Measurements from ENCODE around the gene ACADVL. TPM values are rescaled to one million over a fixed set of nuclear protein-coding genes. Genes with fewer than 3 reads are reported as not detected.
A peak's percentile ranks its signal among the peaks of the same experiment; 100 is the strongest.

Gene ACADVL
- total RNA-seq, 4 donors from 2014 or later, result 453 to 742 (median 464) TPM

DNA sequence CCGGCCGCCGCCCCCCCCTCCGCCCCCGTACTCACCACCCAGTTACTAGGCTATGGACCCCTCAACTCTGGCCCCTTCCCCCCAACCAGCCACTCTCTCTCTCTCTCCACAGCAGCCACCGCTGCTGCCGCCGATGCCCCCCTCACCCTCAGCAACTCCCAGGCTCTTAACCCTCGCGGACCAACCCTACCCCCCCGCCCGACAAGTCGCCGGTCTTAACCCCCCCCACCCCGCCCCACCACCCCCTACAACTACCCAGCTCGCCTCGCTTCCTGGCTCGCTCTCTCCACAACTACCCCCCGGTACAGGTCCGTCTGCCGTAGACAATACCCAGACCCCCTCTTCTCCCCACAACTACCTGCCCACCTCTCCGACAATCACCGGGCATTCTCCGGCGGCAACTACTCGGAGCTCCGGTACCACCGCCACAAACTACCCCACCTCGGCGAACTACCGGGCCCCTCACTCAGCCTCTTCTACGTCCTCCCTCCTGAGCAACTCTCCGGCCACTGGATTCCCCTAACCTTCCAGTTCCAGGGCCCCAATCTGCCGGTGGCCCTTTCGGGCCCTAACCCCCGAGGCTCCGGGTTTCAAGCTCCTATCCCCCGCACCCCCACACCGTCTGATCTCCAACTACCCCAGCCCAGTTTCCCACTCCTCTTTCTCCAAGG, 18.8 kb downstream of the ACADVL start:
- H3K27me3 ChIP-seq, result no peaks in the 10 kb centered on the region
- H3K27ac ChIP-seq, result peak overlapping the region; percentile 97 to 98 (median 98)
- no peak for DNase-seq
- WGBS, 2 donors, result 1 to 2% methylated on average over 20 to 31 of the region's 39 CpGs
- no peaks in the 10 kb centered on the region for H3K9me3 ChIP-seq
- peak overlapping the region; percentile 97 to 99 (median 99) for H3K4me3 ChIP-seq
- peaks cover 40 to 65% (median 47%) of the 10 kb centered on the region in 3 donors for H3K4me1 ChIP-seq
- H3K36me3 ChIP-seq, result peaks cover 12 to 37% (median 14%) of the 10 kb centered on the region in 3 donors
- intact Hi-C loops (cut with DNase I), result no loop called here
- TF ChIP-seq, protein P1, sequence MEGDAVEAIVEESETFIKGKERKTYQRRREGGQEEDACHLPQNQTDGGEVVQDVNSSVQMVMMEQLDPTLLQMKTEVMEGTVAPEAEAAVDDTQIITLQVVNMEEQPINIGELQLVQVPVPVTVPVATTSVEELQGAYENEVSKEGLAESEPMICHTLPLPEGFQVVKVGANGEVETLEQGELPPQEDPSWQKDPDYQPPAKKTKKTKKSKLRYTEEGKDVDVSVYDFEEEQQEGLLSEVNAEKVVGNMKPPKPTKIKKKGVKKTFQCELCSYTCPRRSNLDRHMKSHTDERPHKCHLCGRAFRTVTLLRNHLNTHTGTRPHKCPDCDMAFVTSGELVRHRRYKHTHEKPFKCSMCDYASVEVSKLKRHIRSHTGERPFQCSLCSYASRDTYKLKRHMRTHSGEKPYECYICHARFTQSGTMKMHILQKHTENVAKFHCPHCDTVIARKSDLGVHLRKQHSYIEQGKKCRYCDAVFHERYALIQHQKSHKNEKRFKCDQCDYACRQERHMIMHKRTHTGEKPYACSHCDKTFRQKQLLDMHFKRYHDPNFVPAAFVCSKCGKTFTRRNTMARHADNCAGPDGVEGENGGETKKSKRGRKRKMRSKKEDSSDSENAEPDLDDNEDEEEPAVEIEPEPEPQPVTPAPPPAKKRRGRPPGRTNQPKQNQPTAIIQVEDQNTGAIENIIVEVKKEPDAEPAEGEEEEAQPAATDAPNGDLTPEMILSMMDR (IDR thresholded peaks at IDR 0.05), result no peak
- no peak for TF ChIP-seq POLR2A (IDR thresholded peaks at IDR 0.05)

GRCh38 chr17:7239091-7240027, 19.6 kb downstream of the ACADVL start, which contains the start of gene PHF23:
Gene PHF23 (minus strand): TSS chr17:7239457. CDS start chr17:7239279, 178 bp downstream.
- H3K9me3 ChIP-seq, result no peaks in the 10 kb centered on the region
- intact Hi-C loops (cut with DNase I), result no loop called here
- WGBS, 2 donors, result 0% methylated on average over 24 to 30 of the region's 72 CpGs

DNA sequence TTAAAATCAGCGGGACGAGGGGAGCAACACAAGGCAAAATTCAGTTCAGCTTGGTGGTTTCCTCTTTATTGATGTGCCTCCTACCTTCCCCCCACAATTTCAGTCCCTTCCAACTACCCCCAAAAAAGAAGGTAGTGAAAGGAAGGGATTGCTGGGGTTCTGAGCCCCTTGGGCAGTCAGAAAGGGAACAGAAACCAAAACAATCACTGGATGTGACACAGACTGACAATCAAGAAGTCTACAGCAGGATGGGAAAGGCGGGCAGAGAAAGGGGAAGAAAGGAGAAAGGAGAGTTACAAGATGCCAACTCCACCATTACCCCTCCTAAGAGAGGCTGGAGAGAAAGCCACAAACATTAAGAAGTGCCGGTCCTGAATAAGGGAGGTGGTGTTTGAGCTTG, 20.6 kb downstream of the ACADVL start:
- no peaks in the 10 kb centered on the region for H3K9me3 ChIP-seq
- WGBS, 2 donors, result 59 to 75% methylated on average over 4 of the region's 4 CpGs
- H3K36me3 ChIP-seq, result peaks cover 22 to 51% (median 29%) of the 10 kb centered on the region in 3 donors
- H3K4me3 ChIP-seq, result peak overlapping the region in 3 of 4 donors; percentile 76 to 99 (median 99)
- no peaks in the 10 kb centered on the region for H3K27me3 ChIP-seq
- peak overlapping the region in 3 of 4 donors; percentile 97 to 100 (median 99) for H3K27ac ChIP-seq
- no peak for TF ChIP-seq POLR2A (IDR thresholded peaks at IDR 0.05)
- TF ChIP-seq, protein P1 (IDR thresholded peaks at IDR 0.05), result no peak
- intact Hi-C loops (cut with DNase I), result no loop called here
- no peak for DNase-seq
- peaks cover 30 to 56% (median 41%) of the 10 kb centered on the region in 3 donors for H3K4me1 ChIP-seq

More at GRCh38 chr17:7239091-7240027, 19.6 kb downstream of the ACADVL start, which contains the start of gene PHF23:
- Histone ChIP-seq H3K4me3 (peak within 1 kb of the TSS; percentile 97 to 99 (median 99)), H3K27me3 (no peaks in the 10 kb centered on the region), H3K36me3 (peaks cover 17 to 44% (median 19%) of the 10 kb centered on the region in 3 donors), H3K4me1 (peaks cover 40 to 66% (median 50%) of the 10 kb centered on the region in 3 donors), H3K27ac (peak within 1 kb of the TSS; percentile 97 to 100 (median 98))
- TF ChIP-seq POLR2A (IDR thresholded peaks at IDR 0.05), result peak in 3 of 4 donors; percentile 59 to 87 (median 60)
- TF ChIP-seq, protein P1 (IDR thresholded peaks at IDR 0.05), result peak; percentile 9 to 59 (median 46)
- peak; percentile 96 for DNase-seq

DNA sequence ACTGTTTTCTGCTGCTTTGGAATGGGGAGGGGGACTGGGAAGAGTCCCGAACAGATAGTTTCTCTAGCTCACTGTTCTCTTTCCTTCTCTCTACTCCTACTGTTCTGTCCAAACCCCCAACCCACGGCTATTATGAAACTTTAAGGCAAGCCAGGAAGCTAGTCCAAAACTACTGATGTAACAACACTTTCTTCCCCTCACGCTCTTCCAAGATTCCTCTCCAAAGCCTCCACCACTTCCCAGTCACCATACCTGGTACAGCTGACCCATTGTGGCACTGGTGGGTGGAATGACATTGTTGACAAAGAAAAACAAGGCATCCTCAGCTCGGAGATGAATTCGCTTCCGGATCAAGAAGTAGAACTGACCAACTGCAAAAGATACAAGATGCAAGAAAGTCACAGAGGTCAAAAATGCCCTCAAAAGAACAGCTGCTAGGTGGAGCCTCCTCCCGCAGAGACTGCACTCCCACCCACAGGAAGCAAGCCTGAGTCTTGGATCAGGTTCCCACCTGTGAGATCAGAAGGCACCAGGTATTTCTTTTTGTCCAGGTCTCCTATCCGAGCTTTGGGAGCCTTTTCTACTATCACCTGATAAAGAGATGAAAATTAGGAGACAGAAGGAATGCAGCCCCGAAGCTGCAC, 21.5 kb downstream of the ACADVL start:
- no peak for TF ChIP-seq POLR2A (IDR thresholded peaks at IDR 0.05)
- TF ChIP-seq, protein P1 (IDR thresholded peaks at IDR 0.05), result no peak
- 23 to 29% methylated on average over 7 to 9 of the region's 9 CpGs for WGBS, 2 donors
- intact Hi-C loops (cut with DNase I), result no loop called here
- H3K36me3 ChIP-seq, result peaks cover 27 to 51% (median 27%) of the 10 kb centered on the region in 3 donors
- peaks cover 29 to 47% (median 34%) of the 10 kb centered on the region in 3 donors for H3K4me1 ChIP-seq
- H3K27me3 ChIP-seq, result no peaks in the 10 kb centered on the region
- H3K27ac ChIP-seq, result peak overlapping the region; percentile 97 to 100 (median 99)
- DNase-seq, result no peak
- H3K4me3 ChIP-seq, result peak overlapping the region; percentile 76 to 99 (median 92)
- H3K9me3 ChIP-seq, result no peaks in the 10 kb centered on the region

Measured in esophagus squamous epithelium (tissue), 5 donors.